ENCODE results near the gene PIP4K2A.

PIP4K2A gene

DNA sequence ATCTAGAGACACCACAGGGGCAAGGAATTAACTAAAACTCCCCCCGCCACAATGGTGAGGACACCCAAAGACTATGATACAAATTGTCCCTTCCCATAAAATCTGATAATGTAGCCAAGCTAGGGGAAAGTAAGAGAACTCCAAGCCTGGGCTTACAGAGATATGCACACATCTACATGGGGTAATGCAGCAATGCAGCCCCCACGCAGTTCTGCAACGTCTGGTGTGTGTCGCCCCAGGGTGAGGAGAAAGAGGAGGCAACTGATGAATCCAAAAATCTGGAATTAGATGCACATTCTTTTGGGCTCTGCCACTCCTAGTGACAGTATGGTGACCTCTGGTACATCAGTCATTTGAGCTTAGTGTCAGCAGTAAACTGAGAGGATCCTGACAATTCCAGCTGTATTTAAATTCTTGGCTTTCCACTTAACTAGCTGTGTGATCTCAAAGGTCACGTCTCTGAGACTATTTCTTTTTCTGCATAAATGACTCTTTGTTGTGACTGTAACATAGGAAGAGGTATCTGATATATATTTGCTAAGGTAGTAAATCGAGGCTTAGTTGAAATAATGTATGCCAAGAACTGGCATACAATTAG is 51.5 kb downstream of the PIP4K2A start:
- no peak overlapping the region for H3K27ac ChIP-seq (ENCODE audit: low read length)
- peaks cover 0 to 11% of the 10 kb centered on the region in 2 donors for H3K4me1 ChIP-seq (ENCODE audit: control insufficient read depth in 1 of 2, insufficient read depth in 2 of 2, low read length in 2 of 2)
- H3K9me3 ChIP-seq (ENCODE audit: control insufficient read depth in 1 of 2, low read length in 2 of 2), result no peaks in the 10 kb centered on the region
- H3K27me3 ChIP-seq (ENCODE audit: low read depth, low read length), result no peaks in the 10 kb centered on the region
- no peak overlapping the region for H3K4me3 ChIP-seq (ENCODE audit: low read depth in 1 of 2, low read length in 2 of 2)
- no peaks in the 10 kb centered on the region for H3K36me3 ChIP-seq (ENCODE audit: control insufficient read depth in 1 of 2, insufficient read depth in 2 of 2, low read length in 2 of 2)

DNA sequence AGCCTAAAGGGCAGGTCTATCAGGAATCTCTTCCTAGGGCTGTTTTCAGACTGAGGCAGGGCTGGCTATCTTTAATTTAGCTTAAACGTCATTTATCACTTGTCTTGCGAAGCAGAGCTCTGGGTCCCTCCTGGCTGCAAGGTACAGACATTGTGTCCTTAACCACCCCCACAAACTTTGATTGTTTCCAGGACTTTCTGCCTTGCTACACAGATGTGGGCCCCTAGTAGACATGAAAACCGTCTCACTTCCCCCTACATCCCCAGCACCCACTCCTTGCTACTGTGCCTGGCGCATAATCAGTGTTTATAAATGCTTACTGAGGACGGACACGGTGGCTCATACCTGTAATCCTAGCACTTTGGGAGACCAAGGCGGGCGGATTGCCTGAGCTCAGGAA is 54.5 kb downstream of the PIP4K2A start:
- Histone ChIP-seq H3K9me3 (ENCODE audit: control insufficient read depth in 1 of 2, low read length in 2 of 2) (no peaks in the 10 kb centered on the region), H3K27me3 (ENCODE audit: low read depth, low read length) (no peaks in the 10 kb centered on the region), H3K4me3 (ENCODE audit: low read depth in 1 of 2, low read length in 2 of 2) (no peak overlapping the region), H3K4me1 (ENCODE audit: control insufficient read depth in 1 of 2, insufficient read depth in 2 of 2, low read length in 2 of 2) (peaks cover 0 to 14% of the 10 kb centered on the region in 2 donors), H3K36me3 (ENCODE audit: control insufficient read depth in 1 of 2, insufficient read depth in 2 of 2, low read length in 2 of 2) (no peaks in the 10 kb centered on the region), H3K27ac (ENCODE audit: low read length) (no peak overlapping the region)

DNA sequence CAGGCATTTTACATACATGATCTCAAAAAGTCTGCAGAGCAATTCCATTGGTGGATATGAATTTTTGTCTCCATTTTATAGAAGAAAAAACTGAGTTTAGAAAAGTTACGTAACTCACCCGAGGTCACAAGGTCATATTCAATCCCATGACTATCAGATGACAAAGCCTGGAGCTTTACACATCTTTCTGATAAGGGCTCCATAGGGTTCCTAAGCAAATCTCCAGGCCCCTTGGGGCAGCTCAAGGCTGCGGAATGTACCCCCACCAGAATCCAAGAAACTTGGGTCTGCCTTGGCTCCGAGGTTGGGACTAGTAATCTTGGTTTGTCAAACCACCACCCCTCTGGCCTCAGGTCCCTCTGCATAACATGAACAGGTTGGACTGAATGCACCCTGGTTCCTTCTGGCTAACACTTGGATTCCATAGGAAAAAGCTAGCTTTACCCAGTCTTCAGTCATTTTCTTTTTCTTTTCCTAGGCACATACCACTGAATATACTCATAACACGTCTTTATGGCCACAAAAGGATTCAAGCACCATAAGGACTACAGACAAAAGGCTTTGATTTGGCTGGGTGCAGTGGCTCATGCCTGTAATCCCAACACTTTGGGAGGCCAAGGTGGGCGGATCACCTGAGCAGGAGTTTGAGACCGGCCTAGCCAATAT is 55.5 kb downstream of the PIP4K2A start:
- Histone ChIP-seq H3K36me3 (ENCODE audit: control insufficient read depth in 1 of 2, insufficient read depth in 2 of 2, low read length in 2 of 2) (no peaks in the 10 kb centered on the region), H3K4me3 (ENCODE audit: low read depth in 1 of 2, low read length in 2 of 2) (no peak overlapping the region), H3K27ac (ENCODE audit: low read length) (no peak overlapping the region), H3K9me3 (ENCODE audit: control insufficient read depth in 1 of 2, low read length in 2 of 2) (no peaks in the 10 kb centered on the region), H3K27me3 (ENCODE audit: low read depth, low read length) (no peaks in the 10 kb centered on the region), H3K4me1 (ENCODE audit: control insufficient read depth in 1 of 2, insufficient read depth in 2 of 2, low read length in 2 of 2) (peaks cover 0 to 14% of the 10 kb centered on the region in 2 donors)

DNA sequence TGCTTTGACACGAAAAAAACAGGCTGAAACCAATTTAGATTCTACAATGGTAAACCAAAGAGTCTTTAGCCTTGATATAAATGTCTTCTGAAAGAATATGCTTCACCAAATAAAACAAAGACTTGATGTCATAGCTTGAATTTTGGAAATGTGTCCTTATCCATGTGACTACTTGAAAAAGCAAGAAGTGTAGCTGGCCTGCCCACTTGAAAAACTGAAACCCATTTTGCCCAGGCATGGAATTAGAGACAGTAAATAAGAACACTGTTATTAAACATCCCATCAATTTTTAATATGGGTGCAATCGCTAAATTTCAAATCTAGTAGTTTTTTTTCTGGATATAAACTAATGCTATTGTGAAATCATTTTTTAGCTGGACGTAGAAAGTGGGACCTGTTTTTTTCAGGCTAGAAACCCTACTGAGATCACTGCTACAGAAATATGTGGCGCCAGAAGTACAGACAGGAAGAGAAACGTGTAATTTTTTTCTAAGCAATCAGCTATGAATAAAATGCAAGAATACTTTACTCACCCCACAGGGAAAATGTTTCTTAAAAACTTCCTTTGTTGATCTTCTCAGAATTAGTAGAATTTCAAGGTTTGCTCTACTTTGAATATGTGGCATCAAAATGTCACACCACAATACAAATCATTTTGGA is 56.7 kb downstream of the PIP4K2A start:
- Histone ChIP-seq H3K4me1 (ENCODE audit: control insufficient read depth in 1 of 2, insufficient read depth in 2 of 2, low read length in 2 of 2) (peaks cover 0 to 10% of the 10 kb centered on the region in 2 donors), H3K36me3 (ENCODE audit: control insufficient read depth in 1 of 2, insufficient read depth in 2 of 2, low read length in 2 of 2) (no peaks in the 10 kb centered on the region), H3K27ac (ENCODE audit: low read length) (no peak overlapping the region)

DNA sequence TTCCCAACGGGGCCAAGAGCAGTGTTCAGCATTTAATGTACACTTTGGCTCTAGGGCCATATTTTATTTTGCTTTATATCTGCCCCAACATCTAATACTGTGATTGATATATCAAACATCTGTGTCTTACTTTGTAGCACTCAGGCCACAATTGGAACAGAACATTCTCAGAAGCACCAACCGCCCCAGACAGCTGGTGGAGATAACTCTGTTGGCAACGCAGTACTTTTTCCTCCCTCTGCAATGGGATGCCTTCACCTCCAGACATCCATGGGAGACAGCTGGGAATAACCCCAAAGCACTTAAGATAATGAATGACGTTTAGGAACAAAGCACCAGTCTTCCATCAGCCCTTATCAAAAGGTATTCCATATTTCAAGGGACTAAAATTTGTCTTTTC is 57.4 kb downstream of the PIP4K2A start:
- H3K9me3 ChIP-seq (ENCODE audit: control insufficient read depth in 1 of 2, low read length in 2 of 2), result no peaks in the 10 kb centered on the region
- no peak overlapping the region for H3K4me3 ChIP-seq (ENCODE audit: low read depth in 1 of 2, low read length in 2 of 2)
- no peaks in the 10 kb centered on the region for H3K27me3 ChIP-seq (ENCODE audit: low read depth, low read length)
- no peaks in the 10 kb centered on the region for H3K36me3 ChIP-seq (ENCODE audit: control insufficient read depth in 1 of 2, insufficient read depth in 2 of 2, low read length in 2 of 2)
- peaks cover 0 to 9% of the 10 kb centered on the region in 2 donors for H3K4me1 ChIP-seq (ENCODE audit: control insufficient read depth in 1 of 2, insufficient read depth in 2 of 2, low read length in 2 of 2)
- H3K27ac ChIP-seq (ENCODE audit: low read length), result no peak overlapping the region

More for the DNA sequence above, 56.7 kb downstream of the PIP4K2A start:
- Histone ChIP-seq H3K27me3 (ENCODE audit: low read depth, low read length) (no peaks in the 10 kb centered on the region), H3K9me3 (ENCODE audit: control insufficient read depth in 1 of 2, low read length in 2 of 2) (no peaks in the 10 kb centered on the region), H3K4me3 (ENCODE audit: low read depth in 1 of 2, low read length in 2 of 2) (no peak overlapping the region)

DNA sequence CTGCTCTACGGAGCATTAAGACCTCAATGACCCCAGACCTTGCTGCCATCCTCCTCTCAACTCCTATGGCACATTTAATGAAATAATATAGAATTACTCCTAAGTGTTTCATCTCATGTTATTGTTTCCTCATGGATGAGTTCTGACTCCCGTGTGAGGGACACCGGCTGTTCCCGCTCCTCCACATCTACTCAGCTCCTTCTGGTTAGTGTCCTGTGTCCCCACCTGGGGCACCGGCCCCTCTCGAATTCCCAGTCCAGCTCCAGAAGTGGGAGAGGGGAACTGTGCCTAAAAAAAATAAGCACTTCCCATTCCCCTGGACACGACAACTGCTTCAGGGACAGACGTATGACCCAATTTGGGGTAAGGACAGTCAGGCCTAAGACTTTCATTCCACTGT is 58.3 kb downstream of the PIP4K2A start:
- Histone ChIP-seq H3K27ac (ENCODE audit: low read length) (no peak overlapping the region), H3K9me3 (ENCODE audit: control insufficient read depth in 1 of 2, low read length in 2 of 2) (no peaks in the 10 kb centered on the region), H3K4me3 (ENCODE audit: low read depth in 1 of 2, low read length in 2 of 2) (no peak overlapping the region), H3K27me3 (ENCODE audit: low read depth, low read length) (no peaks in the 10 kb centered on the region), H3K4me1 (ENCODE audit: control insufficient read depth in 1 of 2, insufficient read depth in 2 of 2, low read length in 2 of 2) (peaks cover 0 to 14% of the 10 kb centered on the region in 2 donors), H3K36me3 (ENCODE audit: control insufficient read depth in 1 of 2, insufficient read depth in 2 of 2, low read length in 2 of 2) (no peaks in the 10 kb centered on the region)

DNA sequence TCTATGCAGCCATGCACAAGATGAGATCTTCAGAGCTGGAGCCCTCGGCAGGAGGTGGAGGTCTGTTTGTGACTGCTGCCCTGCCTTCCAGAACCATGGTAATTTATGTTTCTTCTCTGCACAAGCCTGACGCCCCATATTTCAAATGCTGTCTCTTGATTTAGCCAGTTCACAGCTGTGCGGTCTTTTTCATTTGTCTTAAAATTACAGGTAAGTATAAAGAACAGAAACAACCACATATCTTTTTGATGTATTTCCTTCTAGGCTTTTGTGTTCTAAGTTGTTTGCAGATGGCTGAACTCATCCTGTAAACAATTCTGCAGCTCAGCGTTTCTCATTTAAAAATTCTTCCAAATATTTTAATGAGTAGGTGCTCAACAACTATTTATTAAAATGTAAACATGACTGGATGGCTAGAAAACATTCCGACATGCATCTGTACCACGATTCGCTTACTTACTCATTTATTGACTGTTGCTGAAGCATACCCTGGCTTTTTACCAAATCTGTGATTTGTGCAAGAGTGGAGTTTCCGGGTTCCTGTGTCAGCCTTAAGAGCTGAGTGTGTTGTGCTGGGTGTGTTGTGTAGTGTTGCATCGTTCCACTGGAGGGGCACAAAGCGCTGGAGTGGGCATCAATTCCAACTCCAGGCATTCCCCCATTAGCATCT is 58.9 kb downstream of the PIP4K2A start:
- Histone ChIP-seq H3K4me3 (ENCODE audit: low read depth in 1 of 2, low read length in 2 of 2) (no peak overlapping the region), H3K9me3 (ENCODE audit: control insufficient read depth in 1 of 2, low read length in 2 of 2) (no peaks in the 10 kb centered on the region), H3K27me3 (ENCODE audit: low read depth, low read length) (no peaks in the 10 kb centered on the region), H3K27ac (ENCODE audit: low read length) (no peak overlapping the region), H3K4me1 (ENCODE audit: control insufficient read depth in 1 of 2, insufficient read depth in 2 of 2, low read length in 2 of 2) (peaks cover 0 to 14% of the 10 kb centered on the region in 2 donors), H3K36me3 (ENCODE audit: control insufficient read depth in 1 of 2, insufficient read depth in 2 of 2, low read length in 2 of 2) (no peaks in the 10 kb centered on the region)

DNA sequence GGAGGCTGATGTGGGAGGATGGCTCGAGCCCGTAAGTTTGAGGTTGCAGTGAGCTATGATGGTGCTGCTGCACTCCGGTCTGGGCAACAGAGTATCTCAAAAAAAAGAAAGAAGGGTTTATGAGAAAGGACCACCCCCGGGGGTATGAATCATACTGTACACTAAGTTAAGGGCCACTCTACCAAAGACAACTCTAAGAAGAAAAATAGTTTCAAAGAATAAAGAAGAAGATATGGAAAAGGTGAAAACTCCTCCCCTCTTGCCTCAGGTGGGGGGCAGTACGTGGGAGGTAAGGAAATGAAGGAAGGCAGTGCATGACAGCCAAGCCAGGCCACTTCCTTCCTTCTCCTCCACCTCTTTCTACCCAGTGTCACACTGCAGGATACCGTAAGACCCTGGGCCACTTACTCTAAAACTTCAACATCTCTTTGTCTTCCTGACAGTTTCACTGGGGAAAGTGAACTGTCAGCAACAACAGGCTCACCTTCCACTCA is 61.3 kb downstream of the PIP4K2A start:
- no peak overlapping the region for H3K4me3 ChIP-seq (ENCODE audit: low read depth in 1 of 2, low read length in 2 of 2)
- peaks cover 7 to 24% of the 10 kb centered on the region in 2 donors for H3K4me1 ChIP-seq (ENCODE audit: control insufficient read depth in 1 of 2, insufficient read depth in 2 of 2, low read length in 2 of 2)
- H3K9me3 ChIP-seq (ENCODE audit: control insufficient read depth in 1 of 2, low read length in 2 of 2), result no peaks in the 10 kb centered on the region
- no peak overlapping the region for H3K27ac ChIP-seq (ENCODE audit: low read length)
- H3K36me3 ChIP-seq (ENCODE audit: control insufficient read depth in 1 of 2, insufficient read depth in 2 of 2, low read length in 2 of 2), result no peaks in the 10 kb centered on the region
- no peaks in the 10 kb centered on the region for H3K27me3 ChIP-seq (ENCODE audit: low read depth, low read length)

DNA sequence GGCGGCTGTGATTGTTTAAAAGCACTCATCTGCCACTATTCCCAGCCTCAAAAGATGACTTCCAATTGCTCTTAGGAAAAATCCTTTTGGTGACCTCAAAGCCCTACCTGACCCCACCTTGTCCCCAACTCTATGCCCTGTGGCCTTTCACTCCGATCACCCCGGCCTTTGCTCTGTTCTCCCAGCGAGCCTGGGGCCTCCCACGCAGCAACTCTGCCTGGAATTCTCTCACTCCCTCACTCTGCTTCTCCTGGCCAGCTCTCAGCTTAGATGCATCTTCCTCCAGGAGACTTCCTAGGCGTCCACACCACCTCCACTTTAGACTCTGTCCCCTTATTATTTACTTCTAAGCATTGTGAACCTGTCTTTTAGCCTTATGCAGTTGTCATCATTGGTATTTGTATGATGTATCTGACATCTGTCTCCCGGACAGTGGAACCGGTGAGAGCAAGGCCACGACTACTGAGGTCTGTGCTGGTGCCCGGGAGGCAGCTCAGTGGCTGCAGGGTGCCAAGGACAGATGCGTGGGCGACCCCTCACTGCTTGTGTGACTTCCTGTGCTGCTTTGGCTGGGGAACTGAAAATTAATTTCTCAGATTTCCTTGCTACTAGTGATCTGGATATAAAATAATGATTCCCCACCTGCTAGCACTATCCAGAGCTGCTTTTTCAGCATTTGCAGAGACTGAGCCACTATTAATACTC is 63.0 kb downstream of the PIP4K2A start:
- Histone ChIP-seq H3K27ac (ENCODE audit: low read length) (no peak overlapping the region), H3K36me3 (ENCODE audit: control insufficient read depth in 1 of 2, insufficient read depth in 2 of 2, low read length in 2 of 2) (no peaks in the 10 kb centered on the region), H3K4me1 (ENCODE audit: control insufficient read depth in 1 of 2, insufficient read depth in 2 of 2, low read length in 2 of 2) (peaks cover 12 to 29% of the 10 kb centered on the region in 2 donors), H3K27me3 (ENCODE audit: low read depth, low read length) (no peaks in the 10 kb centered on the region), H3K4me3 (ENCODE audit: low read depth in 1 of 2, low read length in 2 of 2) (no peak overlapping the region), H3K9me3 (ENCODE audit: control insufficient read depth in 1 of 2, low read length in 2 of 2) (no peaks in the 10 kb centered on the region)

DNA sequence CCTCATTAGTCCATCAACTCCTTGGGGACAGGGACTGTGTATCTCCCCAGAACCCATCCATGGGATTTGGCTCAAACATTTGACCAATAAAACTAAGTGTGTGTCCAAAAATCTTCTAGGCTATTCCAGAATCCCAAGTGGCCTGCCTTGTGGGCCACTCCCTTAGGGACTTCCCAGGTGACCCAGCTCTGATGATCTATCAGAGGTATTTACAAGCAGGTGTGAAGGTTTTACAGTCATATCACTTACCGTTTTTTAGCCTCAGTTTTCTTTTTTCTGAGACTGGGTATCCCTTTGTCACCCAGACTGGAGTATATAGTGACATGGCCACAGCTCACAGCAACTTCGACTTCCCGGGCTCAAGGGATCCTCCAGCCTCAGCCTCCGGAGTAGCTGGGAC is 64.4 kb downstream of the PIP4K2A start:
- H3K27me3 ChIP-seq (ENCODE audit: low read depth, low read length), result no peaks in the 10 kb centered on the region
- no peaks in the 10 kb centered on the region for H3K36me3 ChIP-seq (ENCODE audit: control insufficient read depth in 1 of 2, insufficient read depth in 2 of 2, low read length in 2 of 2)
- peaks cover 12 to 20% of the 10 kb centered on the region in 2 donors for H3K4me1 ChIP-seq (ENCODE audit: control insufficient read depth in 1 of 2, insufficient read depth in 2 of 2, low read length in 2 of 2)
- H3K4me3 ChIP-seq (ENCODE audit: low read depth in 1 of 2, low read length in 2 of 2), result no peak overlapping the region
- no peak overlapping the region for H3K27ac ChIP-seq (ENCODE audit: low read length)
- H3K9me3 ChIP-seq (ENCODE audit: control insufficient read depth in 1 of 2, low read length in 2 of 2), result no peaks in the 10 kb centered on the region

Data from muscle layer of duodenum (tissue), 2 donors.